Upper lobe of left lung (tissue), 6 donors: ENCODE data around the gene DLL4. TPM values are rescaled to one million over a fixed set of nuclear protein-coding genes. Genes with fewer than 3 reads are reported as not detected.

Experiments used
- ATAC-seq, 2 donors: fragments of 200-7000 bp; cut with Tn5 transposase; one replicate each; pipeline ENCODE4 v1.9.1; 2022; ENCODE audit warnings: mild to moderate bottlenecking in 2 of 2, moderate library complexity in 2 of 2; ENCODE audit not compliant: low FRiP score in 2 of 2
- DNase-seq, 2 donors: peaks; one replicate each; pipeline ENCODE4 v3.0.0-alpha.2; 2019 to 2020
- H3K27ac ChIP-seq, 4 donors: fragments of 200-600 bp; sonication (generic); one replicate each; pipeline ENCODE4 v1.5.1; 2016 to 2019
- H3K27me3 ChIP-seq, 4 donors: fragments of 200-600 bp; sonication (generic); one replicate each; pipeline ENCODE4 v1.5.1; 2017 to 2019
- H3K36me3 ChIP-seq, 4 donors: fragments of 200-600 bp; sonication (generic); one replicate each; pipeline ENCODE4 v1.5.1; 2016 to 2019
- H3K4me1 ChIP-seq, 4 donors: fragments of 200-600 bp; sonication (generic); one replicate each; pipeline ENCODE4 v1.5.1; 2018 to 2019
- H3K4me3 ChIP-seq, 4 donors: fragments of 200-600 bp; sonication (generic); one replicate each; pipeline ENCODE4 v1.5.1; 2017 to 2019; ENCODE audit warnings: mild to moderate bottlenecking in 2 of 4, moderate library complexity in 1 of 4
- H3K9me3 ChIP-seq, 4 donors: fragments of 200-600 bp; sonication (generic); one replicate each; pipeline ENCODE4 v1.5.1; 2018 to 2019
- CTCF ChIP-seq, 6 experiments: fragments of 450-650 bp in 4 of 6; fragments of 200-600 bp in 2 of 6; sonication (generic) in 2 of 6; IDR thresholded peaks; one replicate each; pipeline ENCODE4 v1.5.1; 2016 to 2019; ENCODE audit warnings: antibody characterized with exemption in 6 of 6
- EP300 ChIP-seq, 4 donors: sonication (generic); formaldehyde crosslinking; IDR thresholded peaks; one replicate each; pipeline ENCODE4 v1.5.1; 2017; ENCODE audit warnings: antibody characterized with exemption in 4 of 4, control low read depth in 2 of 4
- POLR2A ChIP-seq, 4 donors: fragments of 450-650 bp; IDR thresholded peaks; one replicate each; pipeline ENCODE4 v1.5.1; 2016 to 2017; ENCODE audit warnings: antibody characterized with exemption in 4 of 4, mild to moderate bottlenecking in 2 of 4
- POLR2AphosphoS5 ChIP-seq, 2 donors: sonication (generic); formaldehyde crosslinking; IDR thresholded peaks; one replicate each; pipeline ENCODE4 v1.5.1; 2017; ENCODE audit warnings: antibody characterized with exemption in 2 of 2
- WGBS, 2 donors: methylation state at CpG; one replicate each; pipeline ENCODE4 v1.1.5; 2017 to 2018; 5-methylcytosine and 5-hydroxymethylcytosine counted together
- total RNA-seq, 6 donors: library from RNA; depleted of rRNA in 4 of 6; stranded (reverse); fragments of >200 nt in 4 of 6; gene quantifications; one replicate each; pipeline versions ENCODE4 v1.1.0 to v1.2.1, GENCODE V29; 2016 to 2021
- donor health status: DM: no; HTN: no; CAD: no; lungs with moderate emphysema.
- donor health status: DM: no; HTN: yes; CAD: no; lungs with severe emphysema.

The DLL4 gene
- total RNA-seq, 6 donors from 2014 or later, result 9.5 to 38.0 (median 13.7) TPM

- no peak overlapping the region for H3K4me3 ChIP-seq
- no peaks in the 10 kb centered on the region for H3K9me3 ChIP-seq
- ATAC-seq, result no peak
- DNase-seq, result no peak
- WGBS, 2 donors, result 84 to 96% methylated on average over 7 to 9 of the region's 9 CpGs
- H3K36me3 ChIP-seq, result no peaks in the 10 kb centered on the region
- TF ChIP-seq EP300 (IDR thresholded peaks at IDR 0.05) (no peak), POLR2AphosphoS5 (IDR thresholded peaks at IDR 0.05) (no peak), POLR2A (IDR thresholded peaks at IDR 0.05) (no peak), CTCF (IDR thresholded peaks at IDR 0.05) (no peak)
- peak overlapping the region; percentile 1 to 93 (median 90) for H3K27ac ChIP-seq
- H3K27me3 ChIP-seq, result no peaks in the 10 kb centered on the region
- peaks cover 30 to 40% (median 37%) of the 10 kb centered on the region in 4 donors for H3K4me1 ChIP-seq
Measured at GRCh38 chr15:40943764-40944365, 14.7 kb downstream of the DLL4 start.

GRCh38 chr15:40944510-40945296, 15.6 kb downstream of the DLL4 start:
- no peak for TF ChIP-seq EP300 (IDR thresholded peaks at IDR 0.05)
- TF ChIP-seq POLR2A (IDR thresholded peaks at IDR 0.05), result no peak
- no peak for TF ChIP-seq CTCF (IDR thresholded peaks at IDR 0.05)
- TF ChIP-seq POLR2AphosphoS5 (IDR thresholded peaks at IDR 0.05), result no peak
- no peak for DNase-seq
- Histone ChIP-seq H3K27me3 (no peaks in the 10 kb centered on the region), H3K4me3 (no peak overlapping the region), H3K27ac (peak overlapping the region in 1 of 4 donors; percentile 92), H3K36me3 (no peaks in the 10 kb centered on the region), H3K9me3 (no peaks in the 10 kb centered on the region), H3K4me1 (peaks cover 32 to 40% (median 38%) of the 10 kb centered on the region in 4 donors)
- ATAC-seq, result no peak
- 87 to 93% methylated on average over 9 to 11 of the region's 11 CpGs for WGBS, 2 donors

GRCh38 chr15:40948706-40949473, 19.8 kb downstream of the DLL4 start:
- WGBS, 2 donors, result 69 to 75% methylated on average over 21 of the region's 21 CpGs
- H3K27ac ChIP-seq, result peak overlapping the region in 3 of 4 donors; percentile 29 to 63 (median 54)
- TF ChIP-seq POLR2A (IDR thresholded peaks at IDR 0.05), result no peak
- TF ChIP-seq EP300 (IDR thresholded peaks at IDR 0.05), result no peak
- TF ChIP-seq CTCF (IDR thresholded peaks at IDR 0.05), result no peak
- TF ChIP-seq POLR2AphosphoS5 (IDR thresholded peaks at IDR 0.05), result no peak
- H3K4me1 ChIP-seq, result peaks cover 13 to 22% (median 21%) of the 10 kb centered on the region in 4 donors
- DNase-seq, result peak in 1 of 2 donors; percentile 26
- no peaks in the 10 kb centered on the region for H3K9me3 ChIP-seq
- H3K36me3 ChIP-seq, result no peaks in the 10 kb centered on the region
- no peaks in the 10 kb centered on the region for H3K27me3 ChIP-seq
- H3K4me3 ChIP-seq, result no peak overlapping the region
- ATAC-seq, result no peak

- H3K36me3 ChIP-seq, result no peaks in the 10 kb centered on the region
- H3K4me1 ChIP-seq, result peaks cover 15 to 27% (median 25%) of the 10 kb centered on the region in 4 donors
- peak in 1 of 2 donors; percentile 55 for DNase-seq
- 59% methylated on average over 7 of the region's 7 CpGs for WGBS, 2 donors
- H3K27me3 ChIP-seq, result no peaks in the 10 kb centered on the region
- TF ChIP-seq EP300 (IDR thresholded peaks at IDR 0.05) (peak in 1 of 4 donors; percentile 28), POLR2AphosphoS5 (IDR thresholded peaks at IDR 0.05) (no peak)
- peak overlapping the region; percentile 11 to 63 (median 42) for H3K27ac ChIP-seq
- no peak overlapping the region for H3K4me3 ChIP-seq
- ATAC-seq, result peak in 1 of 2 donors; percentile 43
- no peaks in the 10 kb centered on the region for H3K9me3 ChIP-seq
Measured at GRCh38 chr15:40949756-40950207, 20.6 kb downstream of the DLL4 start.

- Histone ChIP-seq H3K27me3 (no peaks in the 10 kb centered on the region), H3K4me1 (peaks cover 15 to 27% (median 25%) of the 10 kb centered on the region in 4 donors), H3K27ac (no peak overlapping the region), H3K4me3 (no peak overlapping the region), H3K9me3 (no peaks in the 10 kb centered on the region), H3K36me3 (peaks cover 0 to 7% (median 0%) of the 10 kb centered on the region in 4 donors)
- 89 to 94% methylated on average over 4 of the region's 4 CpGs for WGBS, 2 donors
- ATAC-seq (no peak), DNase-seq (no peak)
- TF ChIP-seq POLR2AphosphoS5 (IDR thresholded peaks at IDR 0.05), result no peak
- TF ChIP-seq EP300 (IDR thresholded peaks at IDR 0.05), result no peak
- TF ChIP-seq CTCF (IDR thresholded peaks at IDR 0.05), result no peak
- no peak for TF ChIP-seq POLR2A (IDR thresholded peaks at IDR 0.05)
Measured at GRCh38 chr15:40951764-40952163, 22.6 kb downstream of the DLL4 start.
